Neuronal stem cell (in vitro differentiated cells): Measurements from ENCODE around the gene NPAS2.

Experiments used
- DNase-seq: peaks from one replicate; pipeline ENCODE4 v3.0.0-alpha.2; 2013; ENCODE audit warnings: low spot score
- H2AFZ ChIP-seq: one replicate; pipeline ENCODE4 v1.6.1; 2013; ENCODE audit warnings: mild to moderate bottlenecking, low read length, inconsistent platforms
- H2AK5ac ChIP-seq: 2 replicates; pipeline ENCODE4 v1.6.1; 2013; ENCODE audit warnings: low read depth, mild to moderate bottlenecking, inconsistent platforms, low read length, moderate library complexity, mixed read lengths
- H2BK120ac ChIP-seq: 2 replicates; pipeline ENCODE4 v1.6.1; 2013; ENCODE audit warnings: low read depth, mild to moderate bottlenecking, inconsistent platforms, low read length, moderate library complexity, mixed read lengths
- H2BK12ac ChIP-seq: one replicate; pipeline ENCODE4 v1.6.1; 2013; ENCODE audit warnings: low read length, inconsistent platforms
- H2BK15ac ChIP-seq: 2 replicates; pipeline ENCODE4 v1.6.1; 2013; ENCODE audit warnings: mild to moderate bottlenecking, low read length, inconsistent platforms, mixed read lengths
- H2BK5ac ChIP-seq: one replicate; pipeline ENCODE4 v1.6.1; 2013; ENCODE audit warnings: inconsistent platforms, mild to moderate bottlenecking, low read length, moderate library complexity
- H3K14ac ChIP-seq: one replicate; pipeline ENCODE4 v1.6.1; 2013; ENCODE audit warnings: low read length, inconsistent platforms
- H3K18ac ChIP-seq: 2 replicates; pipeline ENCODE4 v1.6.1; 2013; ENCODE audit warnings: low read length, inconsistent platforms
- H3K23ac ChIP-seq: 2 replicates; pipeline ENCODE4 v1.6.1; 2013; ENCODE audit warnings: low read depth, mild to moderate bottlenecking, mixed read lengths, low read length, inconsistent platforms; ENCODE audit not compliant: poor library complexity
- H3K27ac ChIP-seq: replicated peaks from 3 replicates; pipeline ENCODE4 v1.5.1; 2013; ENCODE audit warnings: low read length, inconsistent platforms
- H3K27me3 ChIP-seq, 3 experiments: 2 replicates each; pipeline ENCODE4 v1.6.1; 2013; ENCODE audit warnings: low read length in 3 of 3, mild to moderate bottlenecking in 2 of 3, inconsistent platforms in 1 of 3, low read depth in 1 of 3, mixed read lengths in 1 of 3, moderate library complexity in 1 of 3; ENCODE audit not compliant: control insufficient read depth in 3 of 3, insufficient read depth in 3 of 3
- H3K36me3 ChIP-seq, 2 donors: replicated peaks in 1 of 2; 2 replicates each; pipeline ENCODE4 v1.6.1; 2013; ENCODE audit warnings: low read length in 2 of 2; ENCODE audit not compliant: control insufficient read depth in 2 of 2, insufficient read depth in 2 of 2
- H3K4ac ChIP-seq: 2 replicates; pipeline ENCODE4 v1.6.1; 2013; ENCODE audit warnings: inconsistent platforms, mild to moderate bottlenecking, low read length, moderate library complexity
- H3K4me1 ChIP-seq, 2 donors: 1 replicate in 1 of 2; 2 replicates in 1 of 2; pipeline ENCODE4 v1.6.1; 2013; ENCODE audit warnings: low read length in 2 of 2, low read depth in 1 of 2; ENCODE audit not compliant: control insufficient read depth in 2 of 2, insufficient read depth in 1 of 2
- H3K4me2 ChIP-seq: one replicate; pipeline ENCODE4 v1.6.1; 2013; ENCODE audit warnings: mild to moderate bottlenecking, low read length, inconsistent platforms; ENCODE audit not compliant: insufficient read depth, poor library complexity, severe bottlenecking
- H3K4me3 ChIP-seq, 2 donors: 2 replicates each; pipeline ENCODE4 v1.5.1; 2013; ENCODE audit warnings: low read length in 2 of 2, mild to moderate bottlenecking in 2 of 2, inconsistent platforms in 1 of 2, moderate library complexity in 1 of 2
- H3K79me1 ChIP-seq: one replicate; pipeline ENCODE4 v1.6.1; 2013; ENCODE audit warnings: low read depth, mild to moderate bottlenecking, inconsistent platforms, low read length, moderate library complexity
- H3K9ac ChIP-seq: one replicate; pipeline ENCODE4 v1.6.1; 2013; ENCODE audit warnings: mild to moderate bottlenecking, low read depth, low read length, inconsistent platforms; ENCODE audit not compliant: poor library complexity
- H3K9me3 ChIP-seq, 2 donors: replicated peaks in 1 of 2; 2 replicates each; pipeline versions ENCODE3 to v1.6.1; 2013; ENCODE audit warnings: low read length in 2 of 2, mild to moderate bottlenecking in 2 of 2, inconsistent platforms in 1 of 2, low read depth in 1 of 2, mixed read lengths in 1 of 2, moderate library complexity in 1 of 2; ENCODE audit not compliant: control insufficient read depth in 2 of 2, insufficient read depth in 1 of 2
- H4K8ac ChIP-seq: one replicate; pipeline ENCODE4 v1.6.1; 2013; ENCODE audit warnings: low read depth, mild to moderate bottlenecking, inconsistent platforms, low read length, moderate library complexity
- H4K91ac ChIP-seq: one replicate; pipeline ENCODE4 v1.6.1; 2013; ENCODE audit warnings: low read length, low read depth, mild to moderate bottlenecking, inconsistent platforms; ENCODE audit not compliant: poor library complexity
- WGBS, 2 donors: extraction: QIAGEN DNeasy Blood & Tissue Kit; methylation state at CpG; one replicate each; pipeline ENCODE4 v1.1.7; 2013; ENCODE audit warnings: missing lambda C conversion rate in 2 of 2, mixed read lengths in 1 of 2; ENCODE audit not compliant: insufficient read length in 2 of 2, insufficient replicate concordance in 1 of 2; ENCODE audit errors: extremely low coverage in 2 of 2; 5-methylcytosine and 5-hydroxymethylcytosine counted together

NPAS2 gene

DNA sequence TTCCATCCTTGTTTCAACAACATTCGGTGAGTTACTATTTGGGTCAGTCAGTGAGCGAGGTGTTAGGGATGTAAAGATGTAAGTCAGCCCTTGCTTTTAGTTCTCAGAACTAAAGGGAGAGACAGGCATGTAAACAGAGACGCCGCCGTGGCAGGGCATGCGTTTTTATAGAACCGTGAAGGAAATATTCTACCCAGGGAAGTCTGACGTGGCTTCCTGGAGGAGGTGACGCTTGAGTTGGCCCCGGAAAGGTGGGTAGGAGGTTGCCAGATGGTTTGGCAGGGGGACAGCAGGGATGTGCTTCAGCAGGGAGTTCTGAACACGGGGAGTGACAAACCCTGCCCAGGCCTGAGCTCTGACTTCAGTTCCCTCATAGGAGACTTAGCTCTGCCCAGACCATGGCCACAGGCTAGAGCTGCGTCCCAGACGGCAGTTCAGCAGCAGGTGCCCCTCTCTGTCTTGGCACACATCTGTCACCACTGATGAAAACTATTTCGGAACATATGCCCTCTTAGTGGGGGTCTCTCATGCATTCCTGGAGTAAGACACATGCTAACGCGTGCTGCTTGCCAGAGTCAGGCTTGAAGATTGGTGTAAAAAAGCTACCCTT, 158.7 kb downstream of the NPAS2 start:
- DNase-seq, result no peak
- WGBS, 2 donors, result no CpG with 5 or more reads among the region's 16 CpGs
- H4K91ac ChIP-seq, result no peak overlapping the region
- H2BK15ac ChIP-seq, result no peak overlapping the region
- no peak overlapping the region for H3K23ac ChIP-seq
- no peaks in the 10 kb centered on the region for H3K9me3 ChIP-seq
- H4K8ac ChIP-seq, result no peak overlapping the region
- H3K36me3 ChIP-seq, result no peaks in the 10 kb centered on the region
- H2BK5ac ChIP-seq, result no peak overlapping the region
- peak overlapping the region; percentile 24 for H2AFZ ChIP-seq
- no peak overlapping the region for H3K14ac ChIP-seq
- no peak overlapping the region for H3K4me3 ChIP-seq
- peak overlapping the region; percentile 2 for H3K18ac ChIP-seq
- H3K4me2 ChIP-seq, result no peak overlapping the region
- H3K27ac ChIP-seq, result no peak overlapping the region
- no peaks in the 10 kb centered on the region for H3K79me1 ChIP-seq
- H3K9ac ChIP-seq, result no peak overlapping the region
- H3K4me1 ChIP-seq, result peaks cover 21 to 27% of the 10 kb centered on the region in 2 donors
- H3K27me3 ChIP-seq, result no peaks in the 10 kb centered on the region
- no peak overlapping the region for H2BK120ac ChIP-seq
- H3K4ac ChIP-seq, result no peak overlapping the region
- peak overlapping the region; percentile 19 for H2AK5ac ChIP-seq
- no peak overlapping the region for H2BK12ac ChIP-seq

GRCh38 chr2:100980046-100980445, 160.1 kb downstream of the NPAS2 start:
- no peak for DNase-seq
- no peak overlapping the region for H2BK120ac ChIP-seq
- no peak overlapping the region for H4K8ac ChIP-seq
- no CpG with 5 or more reads among the region's 12 CpGs for WGBS, 2 donors
- H3K4me2 ChIP-seq, result no peak overlapping the region
- no peaks in the 10 kb centered on the region for H3K9me3 ChIP-seq
- H3K27me3 ChIP-seq, result no peaks in the 10 kb centered on the region
- no peak overlapping the region for H2BK12ac ChIP-seq
- H4K91ac ChIP-seq, result no peak overlapping the region
- no peaks in the 10 kb centered on the region for H3K79me1 ChIP-seq
- H3K18ac ChIP-seq, result no peak overlapping the region
- H3K9ac ChIP-seq, result no peak overlapping the region
- no peak overlapping the region for H3K4ac ChIP-seq
- peaks cover 21 to 27% of the 10 kb centered on the region in 2 donors for H3K4me1 ChIP-seq
- no peak overlapping the region for H2BK15ac ChIP-seq
- no peak overlapping the region for H3K14ac ChIP-seq
- H2AK5ac ChIP-seq, result no peak overlapping the region
- H3K36me3 ChIP-seq, result no peaks in the 10 kb centered on the region
- H2BK5ac ChIP-seq, result no peak overlapping the region
- H3K23ac ChIP-seq, result no peak overlapping the region
- no peak overlapping the region for H2AFZ ChIP-seq
- H3K4me3 ChIP-seq, result no peak overlapping the region
- no peak overlapping the region for H3K27ac ChIP-seq

DNA sequence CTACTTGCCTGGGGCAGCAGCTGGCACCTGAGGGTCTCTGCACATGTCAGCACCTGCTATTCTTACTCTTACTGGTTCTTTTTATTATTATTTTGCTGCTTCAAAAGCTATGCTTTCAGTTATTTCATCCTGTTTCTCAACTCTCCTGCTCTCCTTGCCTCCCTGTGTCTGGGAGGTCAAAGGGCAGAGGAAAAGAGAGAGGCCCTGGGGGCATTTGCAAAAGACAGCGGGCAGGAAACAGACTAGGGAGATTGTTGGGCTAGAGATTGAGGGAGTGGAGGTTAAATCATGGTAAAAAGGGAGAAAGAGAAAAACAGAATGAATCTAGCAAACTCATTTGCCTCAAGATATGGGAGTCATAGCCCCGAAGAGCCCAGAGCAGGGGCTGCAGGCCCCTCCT, 161.1 kb downstream of the NPAS2 start:
- Histone ChIP-seq H3K27me3 (no peaks in the 10 kb centered on the region), H3K4me2 (no peak overlapping the region), H3K23ac (no peak overlapping the region), H3K4ac (no peak overlapping the region), H2BK12ac (no peak overlapping the region), H3K36me3 (no peaks in the 10 kb centered on the region), H3K9me3 (no peaks in the 10 kb centered on the region), H3K9ac (no peak overlapping the region), H2BK120ac (no peak overlapping the region), H2AFZ (peak overlapping the region; percentile 92), H2AK5ac (no peak overlapping the region), H2BK5ac (no peak overlapping the region), H3K27ac (peak overlapping the region; percentile 26), H2BK15ac (peak overlapping the region; percentile 59), H3K18ac (peak overlapping the region; percentile 67), H3K14ac (no peak overlapping the region), H4K8ac (no peak overlapping the region), H4K91ac (no peak overlapping the region), H3K4me3 (no peak overlapping the region), H3K4me1 (peaks cover 21 to 27% of the 10 kb centered on the region in 2 donors), H3K79me1 (no peaks in the 10 kb centered on the region)
- no CpG with 5 or more reads among the region's 2 CpGs for WGBS, 2 donors
- no peak for DNase-seq

GRCh38 chr2:100982431-100982861, 162.5 kb downstream of the NPAS2 start:
- no CpG with 5 or more reads among the region's 8 CpGs for WGBS, 2 donors
- H2BK120ac ChIP-seq, result no peak overlapping the region

More at GRCh38 chr2:100982431-100982861, 162.5 kb downstream of the NPAS2 start:
- no peak overlapping the region for H4K91ac ChIP-seq
- peak overlapping the region; percentile 6 for H2AK5ac ChIP-seq
- no peak overlapping the region for H3K4ac ChIP-seq
- no peak overlapping the region for H2BK5ac ChIP-seq
- peak overlapping the region; percentile 11 for H3K23ac ChIP-seq
- DNase-seq, result no peak
- no peak overlapping the region for H3K27ac ChIP-seq
- H3K4me2 ChIP-seq, result no peak overlapping the region
- no peak overlapping the region for H3K9ac ChIP-seq
- no peaks in the 10 kb centered on the region for H3K36me3 ChIP-seq
- peak overlapping the region; percentile 20 for H3K18ac ChIP-seq
- peaks cover 0 to under 1% (median 0%) of the 10 kb centered on the region in 3 experiments for H3K27me3 ChIP-seq
- H4K8ac ChIP-seq, result no peak overlapping the region
- no peaks in the 10 kb centered on the region for H3K9me3 ChIP-seq
- no peak overlapping the region for H3K4me3 ChIP-seq
- no peak overlapping the region for H3K14ac ChIP-seq
- H2AFZ ChIP-seq, result peak overlapping the region; percentile 92
- H2BK12ac ChIP-seq, result peak overlapping the region; percentile 51
- no peaks in the 10 kb centered on the region for H3K79me1 ChIP-seq
- peak overlapping the region; percentile 0 for H2BK15ac ChIP-seq
- peaks cover 12 to 24% of the 10 kb centered on the region in 2 donors for H3K4me1 ChIP-seq
